RPMI8226 (cell line): ENCODE measurements around the gene CTDNEP1.

Experiments
- DNase-seq: peaks from one replicate; pipeline ENCODE4 v3.0.0-alpha.2; 2015

Gene CTDNEP1

GRCh38 chr17:7226721-7227710 is 24.5 kb downstream of the CTDNEP1 start:
- no peak for DNase-seq

- no peak for DNase-seq
These were observed 25.7 kb downstream of the CTDNEP1 start for GRCh38 chr17:7225711-7226331.

GRCh38 chr17:7224661-7225111 is 26.8 kb downstream of the CTDNEP1 start:
- DNase-seq, result no peak

- no peak for DNase-seq
These were observed 27.4 kb downstream of the CTDNEP1 start for GRCh38 chr17:7224110-7224509.

- DNase-seq, result no peak
These were observed 28.2 kb downstream of the CTDNEP1 start for GRCh38 chr17:7223375-7223774.

GRCh38 chr17:7222972-7223292 is 28.6 kb downstream of the CTDNEP1 start:
- no peak for DNase-seq

- no peak for DNase-seq
These were observed 29.2 kb downstream of the CTDNEP1 start for GRCh38 chr17:7222093-7222971.

GRCh38 chr17:7221278-7222092 is 30.0 kb downstream of the CTDNEP1 start:
- no peak for DNase-seq

- DNase-seq, result peak; percentile 82
These were observed 30.8 kb downstream of the CTDNEP1 start for GRCh38 chr17:7220593-7221277.

- peak; percentile 80 for DNase-seq
These were observed 31.5 kb downstream of the CTDNEP1 start, which contains the start of the genes ACADVL and DLG4 for GRCh38 chr17:7219812-7220592. Gene ACADVL, plus strand, starts transcription at chr17:7219938. Its CDS starts 47 bp downstream, at chr17:7219985. Gene DLG4, minus strand, starts transcription at chr17:7219836.

- DNase-seq, result no peak
These were observed 32.2 kb downstream of the CTDNEP1 start for GRCh38 chr17:7219229-7219811.

- DNase-seq, result no peak
These were observed 32.8 kb downstream of the CTDNEP1 start for GRCh38 chr17:7218758-7219157.

GRCh38 chr17:7218166-7218565 is 33.4 kb downstream of the CTDNEP1 start:
- no peak for DNase-seq

- DNase-seq, result peak; percentile 26
These were observed 34.2 kb downstream of the CTDNEP1 start for GRCh38 chr17:7217113-7217987.

- no peak for DNase-seq
These were observed 35.1 kb downstream of the CTDNEP1 start for GRCh38 chr17:7216242-7217112.

- DNase-seq, result no peak
These were observed 35.8 kb downstream of the CTDNEP1 start for GRCh38 chr17:7215652-7216180.

GRCh38 chr17:7215136-7215638 is 36.3 kb downstream of the CTDNEP1 start:
- DNase-seq, result no peak
